Measurements from ENCODE around the gene ASB1. TPM values are rescaled to one million over a fixed set of nuclear protein-coding genes. Genes with fewer than 3 reads are reported as not detected.

Gene ASB1
- total RNA-seq, 1 donor: 45.5 TPM

GRCh38 chr2:238428866-238429265, 2.1 kb downstream of the ASB1 start:
- DNase-seq (ENCODE audit: low read depth): no peak
- TF ChIP-seq CTCF (IDR thresholded peaks at IDR 0.05; ENCODE audit: insufficient read depth, low read length): no peak
- peak overlapping the region; percentile 94 for H3K4me3 ChIP-seq (ENCODE audit: low read depth, low read length)

- H3K4me3 ChIP-seq (ENCODE audit: low read depth, low read length): no peak overlapping the region
- no peak for TF ChIP-seq CTCF (IDR thresholded peaks at IDR 0.05; ENCODE audit: insufficient read depth, low read length)
- no peak for DNase-seq (ENCODE audit: low read depth)
These were observed 4.1 kb downstream of the ASB1 start for GRCh38 chr2:238430781-238431180.

GRCh38 chr2:238431456-238431855, 4.7 kb downstream of the ASB1 start:
- no peak for DNase-seq (ENCODE audit: low read depth)
- TF ChIP-seq CTCF (IDR thresholded peaks at IDR 0.05; ENCODE audit: insufficient read depth, low read length): no peak
- H3K4me3 ChIP-seq (ENCODE audit: low read depth, low read length): no peak overlapping the region

GRCh38 chr2:238433300-238433915, 6.7 kb downstream of the ASB1 start:
- no peak overlapping the region for H3K4me3 ChIP-seq (ENCODE audit: low read depth, low read length)
- TF ChIP-seq CTCF (IDR thresholded peaks at IDR 0.05; ENCODE audit: insufficient read depth, low read length): no peak
- no peak for DNase-seq (ENCODE audit: low read depth)

GRCh38 chr2:238433941-238434845, 7.5 kb downstream of the ASB1 start:
- no peak overlapping the region for H3K4me3 ChIP-seq (ENCODE audit: low read depth, low read length)
- DNase-seq (ENCODE audit: low read depth): peak; percentile 98
- no peak for TF ChIP-seq CTCF (IDR thresholded peaks at IDR 0.05; ENCODE audit: insufficient read depth, low read length)

- DNase-seq (ENCODE audit: low read depth): no peak
- no peak overlapping the region for H3K4me3 ChIP-seq (ENCODE audit: low read depth, low read length)
- no peak for TF ChIP-seq CTCF (IDR thresholded peaks at IDR 0.05; ENCODE audit: insufficient read depth, low read length)
These were observed 8.4 kb downstream of the ASB1 start for GRCh38 chr2:238434846-238435751.

All from fibroblast of the aortic adventitia (primary cell).